AG09309 (cell line): ENCODE measurements around the gene PNLIPRP2.

Experiments used
- DNase-seq: peaks from one replicate; pipeline ENCODE4 v3.0.0-alpha.2; 2010; ENCODE audit warnings: low read depth
- H3K4me3 ChIP-seq: 2 replicates; pipeline ENCODE4 v1.5.1; 2011; ENCODE audit warnings: mild to moderate bottlenecking, low read depth, low read length, moderate library complexity; ENCODE audit not compliant: control insufficient read depth
- CTCF ChIP-seq: IDR thresholded peaks from 2 replicates; pipeline ENCODE4 v1.5.1; 2011; ENCODE audit warnings: mild to moderate bottlenecking, low read depth, low read length, inconsistent platforms; ENCODE audit not compliant: insufficient read depth, control insufficient read depth; ENCODE audit errors: missing control alignments

The PNLIPRP2 gene

GRCh38 chr10:116668018-116668417 lies 47.3 kb downstream of the PNLIPRP2 start:
- no peak overlapping the region for H3K4me3 ChIP-seq
- no peak for TF ChIP-seq CTCF
- DNase-seq, result no peak

- no peak for TF ChIP-seq CTCF
- no peak for DNase-seq
- H3K4me3 ChIP-seq, result no peak overlapping the region
These were observed 47.7 kb downstream of the PNLIPRP2 start for GRCh38 chr10:116668446-116668845.

GRCh38 chr10:116669080-116669479 lies 48.3 kb downstream of the PNLIPRP2 start:
- H3K4me3 ChIP-seq, result no peak overlapping the region
- TF ChIP-seq CTCF, result no peak
- no peak for DNase-seq

- TF ChIP-seq CTCF, result no peak
- DNase-seq, result no peak
- no peak overlapping the region for H3K4me3 ChIP-seq
These were observed 49.3 kb downstream of the PNLIPRP2 start for GRCh38 chr10:116669832-116670644.

- TF ChIP-seq CTCF, result no peak
- no peak overlapping the region for H3K4me3 ChIP-seq
- no peak for DNase-seq
These were observed 50.0 kb downstream of the PNLIPRP2 start for GRCh38 chr10:116670706-116671105.

GRCh38 chr10:116671274-116671926 lies 50.6 kb downstream of the PNLIPRP2 start:
- no peak for TF ChIP-seq CTCF
- no peak overlapping the region for H3K4me3 ChIP-seq
- DNase-seq, result no peak
